ENCODE measurements around the gene COPE. TPM values are rescaled to one million over a fixed set of nuclear protein-coding genes. Genes with fewer than 3 reads are reported as not detected.

Gene COPE
- total RNA-seq: 268 and 331 TPM in 2 replicates

DNA sequence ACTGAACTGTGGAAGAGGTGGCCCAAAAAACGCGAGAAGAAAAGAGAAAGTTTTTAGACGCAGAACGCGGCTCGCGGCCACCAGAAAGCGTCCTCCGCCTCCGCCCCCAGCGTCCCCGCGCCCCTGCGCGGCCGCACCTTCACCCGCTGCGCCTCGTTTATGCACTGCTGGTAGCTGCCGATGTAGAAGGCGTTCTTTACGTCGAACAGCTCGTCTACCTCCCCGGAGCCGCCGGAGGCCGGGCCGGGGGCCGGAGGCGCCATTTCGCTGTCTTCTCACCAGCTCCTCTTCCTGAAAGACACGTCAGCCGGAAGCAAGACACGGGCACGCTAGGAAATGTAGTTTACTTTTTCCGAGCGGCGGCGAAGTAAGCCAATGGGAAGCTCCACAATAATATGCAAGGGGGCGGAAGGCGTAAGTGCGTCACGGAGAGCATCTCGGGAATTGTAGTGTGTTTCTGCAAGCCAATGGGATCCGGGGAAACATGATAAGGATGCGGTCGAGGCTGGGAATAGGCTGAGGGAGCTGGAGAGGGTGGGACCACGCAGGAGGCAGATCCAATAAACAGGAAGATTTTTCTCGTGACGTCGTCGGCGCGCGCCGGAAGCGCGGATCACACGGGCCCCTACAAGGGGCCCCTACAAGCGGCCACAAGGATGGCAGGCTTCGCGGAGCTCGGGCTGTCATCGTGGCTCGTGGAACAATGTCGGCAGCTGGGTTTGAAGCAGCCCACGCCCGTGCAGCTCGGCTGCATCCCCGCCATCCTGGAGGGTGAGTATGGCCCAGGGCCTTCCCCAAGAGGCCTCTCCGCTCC is at the start of gene COPE, which contains the start of gene DDX49:
Gene COPE (minus strand): TSS at position 302 of the 814 bp plus-strand sequence. CDS start 39 bp downstream, at position 263.
Gene DDX49 (plus strand): TSS at position 630 of the 814 bp plus-strand sequence. CDS start 27 bp downstream, at position 657.
- peaks cover 28% of the 10 kb centered on the region for H3K36me3 ChIP-seq (ENCODE audit: control insufficient read depth, insufficient read depth, low read length)
- H3K27me3 ChIP-seq (ENCODE audit: control insufficient read depth, insufficient read depth, low read length): no peaks in the 10 kb centered on the region
- peak within 1 kb of the TSS; percentile 70 for H3K4me3 ChIP-seq (ENCODE audit: low read depth, low read length)
- DNase-seq (ENCODE audit: low read depth) (peak; percentile 99), FAIRE-seq (peak; percentile 97)
- TF ChIP-seq, protein P1, sequence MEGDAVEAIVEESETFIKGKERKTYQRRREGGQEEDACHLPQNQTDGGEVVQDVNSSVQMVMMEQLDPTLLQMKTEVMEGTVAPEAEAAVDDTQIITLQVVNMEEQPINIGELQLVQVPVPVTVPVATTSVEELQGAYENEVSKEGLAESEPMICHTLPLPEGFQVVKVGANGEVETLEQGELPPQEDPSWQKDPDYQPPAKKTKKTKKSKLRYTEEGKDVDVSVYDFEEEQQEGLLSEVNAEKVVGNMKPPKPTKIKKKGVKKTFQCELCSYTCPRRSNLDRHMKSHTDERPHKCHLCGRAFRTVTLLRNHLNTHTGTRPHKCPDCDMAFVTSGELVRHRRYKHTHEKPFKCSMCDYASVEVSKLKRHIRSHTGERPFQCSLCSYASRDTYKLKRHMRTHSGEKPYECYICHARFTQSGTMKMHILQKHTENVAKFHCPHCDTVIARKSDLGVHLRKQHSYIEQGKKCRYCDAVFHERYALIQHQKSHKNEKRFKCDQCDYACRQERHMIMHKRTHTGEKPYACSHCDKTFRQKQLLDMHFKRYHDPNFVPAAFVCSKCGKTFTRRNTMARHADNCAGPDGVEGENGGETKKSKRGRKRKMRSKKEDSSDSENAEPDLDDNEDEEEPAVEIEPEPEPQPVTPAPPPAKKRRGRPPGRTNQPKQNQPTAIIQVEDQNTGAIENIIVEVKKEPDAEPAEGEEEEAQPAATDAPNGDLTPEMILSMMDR (IDR thresholded peaks at IDR 0.05; ENCODE audit: insufficient read depth, low read length, severe bottlenecking): no peak

DNA sequence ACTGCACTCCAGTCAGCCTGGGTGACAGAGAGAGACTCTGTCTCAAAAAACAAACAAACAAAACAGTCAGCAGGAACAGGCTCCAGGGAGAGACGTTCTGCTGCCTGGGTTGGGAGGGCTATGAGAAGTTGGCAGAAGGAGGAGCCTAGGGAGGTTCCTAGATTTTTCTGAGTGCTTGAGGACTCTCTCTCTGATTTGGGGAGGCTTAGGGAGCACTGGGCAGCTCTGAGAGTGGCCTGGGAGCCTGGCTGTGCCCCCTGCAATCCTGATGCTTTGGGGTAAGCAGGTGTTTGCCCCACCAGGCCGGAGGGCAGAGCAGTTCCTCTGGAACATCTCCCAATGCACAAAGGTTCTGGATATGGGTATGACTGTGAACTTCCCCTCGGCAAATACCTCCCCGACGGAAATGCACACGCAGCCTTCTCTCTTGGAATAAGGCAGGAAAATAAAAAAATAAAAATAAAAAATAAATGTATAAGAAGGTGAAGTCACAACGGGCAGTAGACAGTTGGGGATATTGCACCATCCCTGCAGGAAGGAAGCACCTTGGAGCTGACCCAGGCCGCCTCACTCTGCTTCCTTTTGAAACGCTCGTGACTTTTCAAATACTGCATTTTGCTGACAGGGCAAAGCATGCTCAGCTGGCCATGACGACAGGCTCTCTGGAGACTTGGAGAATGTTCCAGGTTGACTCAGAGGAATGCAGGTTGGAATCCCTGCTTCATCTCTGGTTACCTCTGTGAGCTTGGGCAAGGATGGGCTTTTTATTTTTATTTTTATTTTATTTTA is 48.4 kb upstream of the COPE start:
- H3K4me3 ChIP-seq (ENCODE audit: low read depth, low read length): no peak overlapping the region
- H3K36me3 ChIP-seq (ENCODE audit: control insufficient read depth, insufficient read depth, low read length): no peaks in the 10 kb centered on the region
- TF ChIP-seq, protein P1 (IDR thresholded peaks at IDR 0.05; ENCODE audit: insufficient read depth, low read length, severe bottlenecking): no peak
- DNase-seq (ENCODE audit: low read depth): peak; percentile 79
- H3K27me3 ChIP-seq (ENCODE audit: control insufficient read depth, insufficient read depth, low read length): no peaks in the 10 kb centered on the region
- FAIRE-seq: no peak

DNA sequence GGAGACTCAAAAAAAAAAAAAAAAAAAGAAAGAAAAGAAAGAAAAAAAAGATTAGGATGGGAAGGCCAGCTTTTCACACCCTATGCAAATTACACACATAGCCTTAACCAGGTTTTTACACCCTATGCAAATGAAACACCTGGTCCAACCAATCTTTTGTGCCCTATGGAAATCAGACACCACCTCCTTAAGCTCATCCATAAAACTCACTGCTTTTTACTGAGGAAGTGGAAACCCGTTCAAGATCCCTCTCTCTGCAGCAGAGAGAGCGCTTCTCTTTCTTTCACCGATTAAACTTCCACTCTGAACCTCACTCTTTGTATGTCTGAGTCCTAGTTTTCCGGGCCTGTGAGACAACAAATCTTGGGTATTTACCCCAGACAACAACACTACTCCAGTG is 47.1 kb upstream of the COPE start:
- TF ChIP-seq, protein P1 (IDR thresholded peaks at IDR 0.05; ENCODE audit: insufficient read depth, low read length, severe bottlenecking): no peak
- DNase-seq (ENCODE audit: low read depth) (no peak), FAIRE-seq (no peak)

DNA sequence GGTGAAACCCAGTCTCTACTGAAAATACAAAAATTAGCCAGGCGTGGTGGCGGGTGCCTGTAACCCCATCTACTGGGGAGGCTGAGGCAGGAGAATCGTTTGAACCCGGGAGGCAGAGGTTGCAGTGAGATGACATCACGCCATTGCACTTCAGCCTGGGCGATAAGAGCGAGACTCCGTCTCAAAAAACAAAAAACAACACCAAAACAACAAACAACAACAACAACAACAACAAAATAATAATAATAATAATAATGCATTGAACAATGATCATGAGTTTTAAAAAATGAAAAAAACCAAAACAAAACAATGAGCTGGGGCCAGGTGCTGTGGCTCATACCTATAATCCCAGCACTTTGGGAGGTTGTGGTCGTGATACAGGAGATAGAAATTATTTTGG is 44.9 kb upstream of the COPE start:
- Histone ChIP-seq H3K36me3 (ENCODE audit: control insufficient read depth, insufficient read depth, low read length) (no peaks in the 10 kb centered on the region), H3K27me3 (ENCODE audit: control insufficient read depth, insufficient read depth, low read length) (no peaks in the 10 kb centered on the region), H3K4me3 (ENCODE audit: low read depth, low read length) (no peak overlapping the region)
- no peak for DNase-seq (ENCODE audit: low read depth)
- TF ChIP-seq, protein P1 (IDR thresholded peaks at IDR 0.05; ENCODE audit: insufficient read depth, low read length, severe bottlenecking): no peak
- no peak for FAIRE-seq

More for the DNA sequence above, 47.1 kb upstream of the COPE start:
- Histone ChIP-seq H3K36me3 (ENCODE audit: control insufficient read depth, insufficient read depth, low read length) (no peaks in the 10 kb centered on the region), H3K4me3 (ENCODE audit: low read depth, low read length) (no peak overlapping the region), H3K27me3 (ENCODE audit: control insufficient read depth, insufficient read depth, low read length) (no peaks in the 10 kb centered on the region)

DNA sequence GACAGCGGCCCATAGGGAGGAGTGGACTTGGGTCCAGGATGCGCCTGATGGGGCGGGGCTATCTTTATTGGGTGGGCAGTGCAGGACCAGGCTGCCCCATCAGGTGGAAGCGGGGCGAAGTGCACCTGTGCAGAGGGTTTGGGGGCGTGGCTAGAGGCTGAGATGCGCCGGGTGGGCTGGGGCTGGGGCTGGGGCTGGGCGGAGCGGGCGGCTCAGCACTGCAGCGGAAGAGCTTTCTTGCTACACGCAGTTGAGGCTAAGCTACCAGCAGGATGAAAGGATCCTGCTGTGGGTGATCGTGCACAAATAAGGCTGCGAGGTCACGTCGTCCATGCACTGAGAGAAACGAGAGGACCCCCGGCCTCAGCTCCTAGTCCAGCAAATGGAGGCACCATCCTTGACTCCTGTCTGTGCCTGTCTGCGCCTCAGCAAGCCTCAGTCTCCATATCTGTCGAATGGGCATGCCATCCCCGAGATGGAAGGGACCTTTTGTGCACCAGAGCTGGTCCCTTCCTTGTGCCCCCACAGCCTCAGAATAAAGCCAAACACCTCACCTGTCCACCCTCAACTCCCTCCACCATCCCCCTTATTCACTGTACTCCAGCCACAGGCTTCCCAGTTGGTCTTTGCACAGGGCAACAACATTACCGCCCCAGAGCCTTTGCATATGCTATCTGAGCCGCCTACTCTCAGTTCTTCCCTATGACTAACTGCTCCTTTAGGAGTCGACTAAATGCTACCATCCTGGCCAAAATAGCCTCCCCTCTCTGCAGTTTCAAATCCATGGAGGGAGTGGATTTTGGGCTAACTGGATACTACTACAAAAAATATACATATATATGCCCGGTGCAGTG is 42.8 kb upstream of the COPE start:
- Histone ChIP-seq H3K4me3 (ENCODE audit: low read depth, low read length) (no peak overlapping the region), H3K27me3 (ENCODE audit: control insufficient read depth, insufficient read depth, low read length) (no peaks in the 10 kb centered on the region), H3K36me3 (ENCODE audit: control insufficient read depth, insufficient read depth, low read length) (no peaks in the 10 kb centered on the region)
- DNase-seq (ENCODE audit: low read depth) (no peak), FAIRE-seq (no peak)
- TF ChIP-seq, protein P1 (IDR thresholded peaks at IDR 0.05; ENCODE audit: insufficient read depth, low read length, severe bottlenecking): no peak

Data from bronchial epithelial cell (primary cell).